HG03159 (cell line): ENCODE measurements around the gene LYSMD3.

ENCODE experiments used
- ATAC-seq: cut with Tn5 transposase; IDR thresholded peaks from one replicate; pipeline ENCODE4 v1.9.1; 2021; ENCODE audit warnings: mild to moderate bottlenecking, moderate library complexity; ENCODE audit not compliant: unreplicated experiment

LYSMD3 gene

GRCh38 chr5:90483206-90483605 lies 46.2 kb downstream of the LYSMD3 start:
- ATAC-seq = no peak

- no peak for ATAC-seq
Observed at GRCh38 chr5:90480699-90481098, 48.7 kb downstream of the LYSMD3 start.

DNA sequence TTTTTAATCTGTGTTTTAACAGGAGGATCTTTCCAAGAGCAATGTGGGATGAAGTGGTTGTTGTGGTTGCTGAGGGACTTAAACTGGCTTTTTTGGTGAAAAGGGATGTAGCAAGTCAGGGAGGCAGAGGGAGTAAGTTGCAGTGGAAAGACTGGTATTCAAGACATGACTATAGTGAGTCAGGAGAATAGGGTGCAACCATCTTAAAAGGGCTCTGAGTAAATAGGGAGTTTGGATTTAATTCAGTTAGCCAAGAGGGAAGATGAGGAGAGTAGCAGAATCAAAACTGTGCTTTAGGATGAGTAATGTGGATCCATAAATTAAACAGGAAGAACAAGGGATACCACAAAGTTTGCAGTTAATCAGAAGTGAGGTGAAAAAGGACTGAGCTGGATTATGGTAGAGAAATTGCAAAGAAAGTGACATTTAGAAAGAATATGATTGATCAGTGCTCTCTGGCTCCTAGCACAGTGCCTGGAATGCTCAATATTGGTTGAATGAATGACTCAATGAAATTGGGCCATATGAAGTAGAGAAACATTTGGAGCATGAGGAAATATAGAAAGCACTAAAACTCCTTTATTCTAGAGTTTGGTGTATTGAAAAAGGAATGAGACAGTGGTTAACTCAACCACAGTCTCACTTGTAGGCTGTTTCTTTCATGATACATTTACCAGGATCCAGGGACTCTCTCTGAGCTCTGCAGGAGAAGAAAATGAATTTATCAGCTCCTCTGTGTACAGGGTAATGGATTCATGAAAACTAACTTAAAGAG lies 49.6 kb downstream of the LYSMD3 start:
- no peak for ATAC-seq

DNA sequence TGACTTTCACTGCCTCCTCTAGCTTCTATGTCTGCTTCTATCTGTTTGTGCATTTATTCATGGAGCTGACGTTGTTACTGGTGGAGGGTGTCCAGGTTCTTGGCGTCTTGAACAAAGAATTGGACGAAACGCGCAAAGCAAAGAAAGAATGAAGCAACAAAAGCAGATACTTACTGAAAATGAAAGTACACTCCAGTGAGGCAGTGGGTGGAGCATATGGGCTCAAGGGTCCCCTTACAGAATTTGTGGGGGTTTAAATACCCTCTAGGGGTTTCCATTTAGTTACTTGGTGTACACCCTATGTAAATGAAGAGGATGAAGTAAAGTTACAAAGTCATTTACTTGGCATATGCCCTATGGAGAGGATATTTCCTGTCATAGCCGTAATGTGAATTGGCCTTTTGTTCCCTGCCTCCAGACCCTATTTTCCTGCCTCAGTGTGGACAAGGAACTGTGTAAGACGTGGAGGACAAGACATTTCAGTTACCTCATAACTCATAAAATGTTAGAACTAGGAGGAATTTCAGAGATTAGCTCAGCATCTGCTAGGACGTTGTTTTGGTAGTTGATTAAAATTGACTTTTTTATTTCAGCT lies 51.7 kb downstream of the LYSMD3 start:
- no peak for ATAC-seq

DNA sequence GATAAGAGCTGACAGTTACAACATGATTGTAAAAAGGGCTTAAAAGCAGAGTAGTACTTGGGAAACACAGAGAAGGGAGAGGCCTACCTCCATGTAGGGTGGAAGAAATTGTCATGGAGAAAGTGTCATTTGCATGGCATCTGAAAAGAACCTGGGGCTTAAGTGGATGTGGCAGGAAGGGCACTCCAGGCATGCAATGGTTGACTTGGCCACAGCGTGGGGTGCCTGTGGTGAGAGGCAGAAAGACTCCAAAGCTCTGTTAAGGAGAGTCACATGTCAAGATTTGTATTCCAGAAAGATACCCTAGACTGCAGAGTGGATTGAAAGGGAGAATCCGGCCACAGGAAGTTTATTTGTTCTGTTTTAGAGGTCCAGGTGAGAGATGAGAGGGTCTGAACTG lies 52.3 kb downstream of the LYSMD3 start:
- no peak for ATAC-seq

DNA sequence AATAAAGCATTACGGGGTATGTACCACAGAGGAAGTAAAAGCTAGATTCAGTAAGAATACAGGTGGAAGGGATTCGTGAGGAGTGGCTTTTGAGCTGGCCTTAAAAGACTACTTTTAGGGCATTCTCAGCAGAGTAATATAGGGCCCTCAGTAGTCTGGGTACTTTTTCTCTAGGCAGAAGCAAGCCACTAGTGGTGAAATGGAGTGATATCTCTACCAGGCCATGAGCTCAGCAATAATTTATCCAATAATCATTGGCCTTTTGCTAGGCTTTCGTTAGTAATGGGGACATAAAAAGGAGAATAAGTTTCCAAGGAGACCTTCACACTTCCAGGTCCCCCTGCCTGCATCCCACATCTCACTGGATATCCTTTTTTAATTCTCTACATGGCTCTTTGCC lies 53.0 kb downstream of the LYSMD3 start:
- no peak for ATAC-seq

GRCh38 chr5:90475436-90475980 lies 53.9 kb downstream of the LYSMD3 start:
- ATAC-seq = no peak

DNA sequence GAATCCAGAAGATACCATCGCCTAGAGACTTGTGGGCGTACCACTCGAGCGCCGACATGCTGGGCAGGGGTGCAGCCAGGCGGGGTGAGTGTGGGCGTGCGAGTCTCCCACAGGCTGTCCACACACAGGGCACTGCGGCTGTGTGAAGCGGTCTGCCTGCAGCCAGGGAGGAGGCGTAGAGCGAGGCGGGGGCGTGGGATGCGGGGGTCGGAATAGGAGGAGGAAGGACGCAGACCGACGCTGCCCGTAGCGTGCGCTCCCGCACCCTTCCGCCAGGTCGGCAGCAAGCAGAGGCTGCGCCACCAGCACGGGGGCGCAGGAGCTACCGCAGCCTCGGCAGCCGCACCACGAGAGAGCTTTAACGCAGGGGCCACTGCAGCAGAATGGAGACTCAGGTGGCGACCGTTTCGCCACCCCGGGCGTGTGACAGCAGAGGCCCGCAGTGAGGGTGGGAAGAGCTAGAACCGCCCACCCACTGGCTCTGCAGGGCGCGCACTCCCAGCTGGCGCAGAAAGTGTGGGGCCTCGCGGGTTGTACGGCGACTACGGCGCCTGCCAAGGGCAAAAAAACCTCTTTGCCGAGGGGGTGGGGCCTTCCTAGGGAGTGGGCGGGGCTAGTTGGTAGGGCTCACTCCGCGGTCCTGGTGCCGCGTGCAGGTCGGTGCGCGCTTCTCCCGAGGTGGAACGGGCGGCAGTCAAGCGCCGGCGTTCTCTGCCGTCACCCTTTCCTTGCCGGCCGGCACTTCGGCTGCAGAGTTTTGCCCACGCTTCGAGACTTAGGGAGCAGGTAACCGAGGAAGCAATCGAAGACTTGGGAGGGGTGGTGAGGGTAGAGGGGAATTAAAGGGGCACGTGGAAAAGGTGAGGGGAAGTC lies 54.9 kb downstream of the LYSMD3 start, which contains the start of the genes MBLAC2 and POLR3G:
Gene MBLAC2, minus strand, starts transcription at position 537 of the 873 bp plus-strand sequence. Its CDS starts 479 bp downstream, at position 58.
Gene POLR3G, plus strand, starts transcription at position 630 of the 873 bp plus-strand sequence. CDS start 10,704 bp downstream, outside the sequence.
- peak; percentile 82 for ATAC-seq

DNA sequence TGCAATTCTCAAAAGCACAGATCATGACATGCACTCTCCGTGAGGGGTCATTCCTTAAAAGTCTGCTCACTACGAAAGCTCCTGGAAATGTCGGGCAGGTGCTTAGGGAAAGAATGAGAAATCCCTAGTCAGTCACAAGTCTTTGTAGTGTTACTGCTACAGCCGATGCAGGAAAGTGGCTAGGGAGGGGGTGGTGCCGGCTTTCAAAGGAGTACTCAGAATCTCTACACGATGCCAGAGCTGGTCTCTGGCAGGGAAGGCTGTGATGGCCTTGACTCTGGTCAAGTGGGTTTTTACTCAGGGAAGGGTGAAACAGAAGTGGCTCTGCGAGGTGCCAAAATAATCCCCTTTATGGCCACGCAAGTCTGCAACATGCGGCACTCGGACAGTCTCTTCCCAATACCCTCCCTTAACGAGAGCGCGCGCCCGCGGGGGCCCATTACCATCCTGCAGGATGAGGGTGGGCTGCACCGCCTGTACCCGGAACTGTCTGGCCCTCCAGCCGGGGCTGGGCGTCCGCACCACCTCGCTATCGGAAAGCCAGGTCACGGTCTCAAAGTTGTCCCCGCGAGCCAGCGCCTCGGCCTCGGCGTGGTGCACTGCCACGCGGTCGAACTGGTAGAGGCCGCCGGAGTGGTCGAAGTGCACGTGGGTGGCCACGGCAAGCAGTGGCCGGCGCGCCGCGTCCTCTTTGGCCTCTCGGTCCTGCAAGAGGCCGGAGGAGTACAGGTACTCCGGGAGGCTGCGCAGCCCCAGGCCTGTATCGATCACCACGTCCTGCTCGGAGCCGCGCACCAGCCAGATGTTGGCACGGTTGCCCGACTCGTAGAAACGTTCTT lies 55.8 kb downstream of the LYSMD3 start:
- peak; percentile 8 for ATAC-seq

GRCh38 chr5:90472783-90473395 lies 56.5 kb downstream of the LYSMD3 start:
- ATAC-seq = no peak
